Measurements from ENCODE around the gene C6orf62. TPM values are rescaled to one million over a fixed set of nuclear protein-coding genes. Genes with fewer than 3 reads are reported as not detected.
A peak's percentile ranks its signal among the peaks of the same experiment; 100 is the strongest.

Gene C6orf62
- 114 TPM for total RNA-seq
- 55.8 TPM for polyA plus RNA-seq (ENCODE audit: insufficient read depth, low read depth, low replicate concordance)
- long read RNA-seq, donor 1, full-length matches to known transcripts: 122 of 122 reads
- long read RNA-seq, donor 1, partial matches to known transcripts: 0 of 122 reads
- long read RNA-seq, donor 1, other reads (novel, unspliced or antisense): 0 of 122 reads
- long read RNA-seq, donor 2, full-length matches to known transcripts: 79 of 205 reads
- long read RNA-seq, donor 2, partial matches to known transcripts: 119 of 205 reads
- long read RNA-seq, donor 2, other reads (novel, unspliced or antisense): 7 of 205 reads
- long read RNA-seq, donor 3, full-length matches to known transcripts: 159 of 206 reads
- long read RNA-seq, donor 3, partial matches to known transcripts: 39 of 206 reads
- long read RNA-seq, donor 3, other reads (novel, unspliced or antisense): 8 of 206 reads
- long read RNA-seq, donor 4, full-length matches to known transcripts: 139 of 151 reads
- long read RNA-seq, donor 4, partial matches to known transcripts: 5 of 151 reads
- long read RNA-seq, donor 4, other reads (novel, unspliced or antisense): 7 of 151 reads
- long read RNA-seq, donor 5, full-length matches to known transcripts: 12 of 12 reads
- long read RNA-seq, donor 5, partial matches to known transcripts: 0 of 12 reads
- long read RNA-seq, donor 5, other reads (novel, unspliced or antisense): 0 of 12 reads
- long read RNA-seq, donor 6, full-length matches to known transcripts: 25 of 25 reads
- long read RNA-seq, donor 6, partial matches to known transcripts: 0 of 25 reads
- long read RNA-seq, donor 6, other reads (novel, unspliced or antisense): 0 of 25 reads
- long read RNA-seq, donor 7, full-length matches to known transcripts: 18 of 25 reads
- long read RNA-seq, donor 7, partial matches to known transcripts: 4 of 25 reads
- long read RNA-seq, donor 7, other reads (novel, unspliced or antisense): 3 of 25 reads
- long read RNA-seq, donor 8, full-length matches to known transcripts: 36 of 64 reads
- long read RNA-seq, donor 8, partial matches to known transcripts: 28 of 64 reads
- long read RNA-seq, donor 8, other reads (novel, unspliced or antisense): 0 of 64 reads
- long read RNA-seq, donor 9, full-length matches to known transcripts: 20 of 20 reads
- long read RNA-seq, donor 9, partial matches to known transcripts: 0 of 20 reads
- long read RNA-seq, donor 9, other reads (novel, unspliced or antisense): 0 of 20 reads
- long read RNA-seq, donor 10, full-length matches to known transcripts: 156 of 251 reads
- long read RNA-seq, donor 10, partial matches to known transcripts: 87 of 251 reads
- long read RNA-seq, donor 10, other reads (novel, unspliced or antisense): 8 of 251 reads

DNA sequence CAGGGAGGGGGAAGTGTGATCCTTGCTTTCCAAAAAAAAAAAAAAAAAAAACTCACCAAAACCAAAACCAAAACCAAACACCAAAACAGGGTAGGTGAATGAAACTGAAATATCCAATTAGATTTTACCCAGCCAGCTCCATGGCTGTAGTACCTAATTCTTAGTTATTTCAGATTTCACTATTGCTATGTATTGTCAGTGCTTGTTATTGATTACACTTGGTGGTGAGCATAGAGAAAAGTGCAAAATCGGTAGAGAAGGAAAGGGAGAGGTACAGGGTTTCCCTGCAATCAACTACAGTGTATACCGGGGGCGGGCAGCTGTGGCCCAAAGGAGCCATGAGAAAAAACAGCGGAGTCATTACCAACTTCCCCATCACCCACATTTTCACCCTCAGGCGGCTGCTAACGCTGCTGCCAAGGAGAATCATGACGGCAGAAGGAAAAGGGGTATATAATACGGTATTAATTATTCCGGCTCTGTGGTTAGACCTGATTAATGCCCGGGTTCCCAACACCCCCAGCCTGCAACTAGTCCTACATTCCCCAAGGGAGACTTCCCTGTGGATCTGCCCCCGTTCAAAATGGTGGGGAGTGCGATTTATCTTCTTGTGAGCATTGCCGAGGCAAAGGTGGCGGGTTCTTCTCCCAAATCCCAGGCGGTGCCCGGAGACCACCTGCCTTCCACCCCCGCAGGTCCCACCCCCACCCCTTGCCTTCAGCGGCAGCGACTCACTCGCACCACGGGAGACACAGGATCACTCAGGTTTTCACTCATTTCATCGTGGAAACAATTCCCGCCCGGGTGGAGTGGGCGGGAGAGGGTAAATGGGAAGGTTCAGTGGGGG is at the start of gene C6orf62:
C6orf62 (minus strand) TSS at position 30 of the 847 bp plus-strand sequence. CDS start 486 bp downstream, outside the sequence.
- TF ChIP-seq CTCF (IDR thresholded peaks at IDR 0.05; ENCODE audit: borderline replicate concordance, extremely low read depth, insufficient read depth): no peak
- Histone ChIP-seq H3K27me3 (ENCODE audit: control insufficient read depth, insufficient read depth, low read length) (no peaks in the 10 kb centered on the region), H3K4me3 (ENCODE audit: low read length in 3 of 3) (peak within 1 kb of the TSS; percentile 94 to 99 (median 94)), H3K9me3 (ENCODE audit: control insufficient read depth in 2 of 3, insufficient read depth in 1 of 3, low read length in 3 of 3) (no peaks in the 10 kb centered on the region), H3K4me1 (ENCODE audit: control insufficient read depth in 2 of 3, insufficient read depth in 2 of 3, low read depth in 1 of 3, low read length in 3 of 3) (peaks cover 0 to 8% (median 7%) of the 10 kb centered on the region in 3 donors), H3K36me3 (ENCODE audit: control insufficient read depth in 2 of 3, insufficient read depth in 3 of 3, low read length in 3 of 3) (peaks cover 0 to 21% (median 7%) of the 10 kb centered on the region in 3 donors), H3K27ac (ENCODE audit: low read depth in 2 of 2, low read length in 2 of 2) (peak within 1 kb of the TSS; percentile 98 to 100), H3K9ac (ENCODE audit: low read length in 3 of 3) (peak within 1 kb of the TSS; percentile 66 to 96 (median 89))
- FAIRE-seq (no peak), DNase-seq (peak; percentile 19 to 73 (median 56))
- intact Hi-C loops (cut with DNase I): no loop called here

DNA sequence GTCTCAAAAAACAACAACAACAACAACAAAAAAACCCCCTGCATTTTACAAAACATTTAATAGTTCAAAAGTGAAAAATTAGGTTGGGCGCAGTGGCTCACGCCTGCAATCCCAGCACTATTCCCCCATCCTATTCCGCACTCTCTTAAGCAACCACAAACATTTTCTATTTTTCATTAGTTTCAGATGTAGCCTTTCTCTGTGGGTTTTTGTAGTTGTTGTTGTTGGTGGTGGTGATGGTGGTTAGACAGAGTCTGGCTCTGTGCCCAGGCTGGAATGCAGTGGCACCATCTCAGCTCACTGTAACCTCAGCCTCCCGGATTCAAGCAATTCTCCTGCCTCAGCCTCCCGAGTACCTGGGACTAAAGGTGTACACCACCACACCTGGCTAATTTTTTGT is 49.4 kb upstream of the C6orf62 start:
- Histone ChIP-seq H3K27ac (ENCODE audit: low read depth in 2 of 2, low read length in 2 of 2) (no peak overlapping the region), H3K36me3 (ENCODE audit: control insufficient read depth in 2 of 3, insufficient read depth in 3 of 3, low read length in 3 of 3) (no peaks in the 10 kb centered on the region), H3K9ac (ENCODE audit: low read length in 3 of 3) (no peak overlapping the region), H3K4me1 (ENCODE audit: control insufficient read depth in 2 of 3, insufficient read depth in 2 of 3, low read depth in 1 of 3, low read length in 3 of 3) (no peaks in the 10 kb centered on the region), H3K27me3 (ENCODE audit: control insufficient read depth, insufficient read depth, low read length) (no peaks in the 10 kb centered on the region), H3K9me3 (ENCODE audit: control insufficient read depth in 2 of 3, insufficient read depth in 1 of 3, low read length in 3 of 3) (no peaks in the 10 kb centered on the region), H3K4me3 (ENCODE audit: low read length in 3 of 3) (no peak overlapping the region)
- intact Hi-C loops (cut with DNase I): loop anchor here (10.0 kb wide), 1 partner anchor 184 kb away; no protein-coding TSS in a partner anchor
- FAIRE-seq: no peak
- no peak for DNase-seq
- no peak for TF ChIP-seq CTCF (IDR thresholded peaks at IDR 0.05; ENCODE audit: borderline replicate concordance, extremely low read depth, insufficient read depth)

All from kidney (tissue), 22 donors.